Colon (tissue), 2 donors: ENCODE results near the gene CFAP100.

ENCODE experiments used
- FAIRE-seq: peaks from 2 replicates; lab custom pipeline; 2012; peaks lifted over from hg19 to GRCh38; lab: Jason Lieb, UNC
- donor health status: control.
- donor health status: control.

The CFAP100 gene

DNA sequence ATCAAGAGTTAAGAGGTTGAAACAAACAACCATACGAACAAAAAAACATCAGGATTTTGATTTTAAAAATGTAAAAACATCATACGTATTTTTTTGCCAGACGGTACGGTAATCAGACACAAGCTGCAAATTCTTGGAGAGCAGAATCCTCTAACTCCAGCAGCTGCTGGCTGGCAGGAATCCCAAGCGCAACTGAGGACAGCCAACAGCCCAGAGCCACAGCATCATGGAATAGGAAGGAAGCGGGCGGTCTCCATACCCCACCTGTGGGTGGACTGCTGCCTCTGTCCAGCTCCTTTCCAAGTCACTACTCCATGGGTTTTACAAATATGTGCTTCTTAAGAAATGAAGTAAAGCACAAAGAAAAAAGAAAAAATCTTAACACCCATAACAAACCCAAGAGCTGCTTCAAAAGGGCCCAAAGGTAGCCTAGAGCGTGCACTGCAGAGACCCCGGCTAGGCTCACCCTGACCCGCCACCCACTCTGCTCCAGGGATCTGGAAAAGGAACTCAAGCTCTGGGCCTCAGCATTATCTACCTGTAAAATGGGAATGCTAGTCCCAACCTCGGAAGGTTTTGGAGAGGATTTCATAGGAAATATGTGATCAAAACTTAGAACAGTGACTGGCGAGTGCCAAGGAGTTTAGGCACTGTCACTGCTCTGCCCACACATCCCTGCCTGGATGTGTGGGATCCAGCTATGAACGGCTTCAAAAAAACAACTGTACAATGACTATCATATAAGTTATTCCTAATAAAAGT is 47.6 kb downstream of the CFAP100 start:
- FAIRE-seq, result no peak

DNA sequence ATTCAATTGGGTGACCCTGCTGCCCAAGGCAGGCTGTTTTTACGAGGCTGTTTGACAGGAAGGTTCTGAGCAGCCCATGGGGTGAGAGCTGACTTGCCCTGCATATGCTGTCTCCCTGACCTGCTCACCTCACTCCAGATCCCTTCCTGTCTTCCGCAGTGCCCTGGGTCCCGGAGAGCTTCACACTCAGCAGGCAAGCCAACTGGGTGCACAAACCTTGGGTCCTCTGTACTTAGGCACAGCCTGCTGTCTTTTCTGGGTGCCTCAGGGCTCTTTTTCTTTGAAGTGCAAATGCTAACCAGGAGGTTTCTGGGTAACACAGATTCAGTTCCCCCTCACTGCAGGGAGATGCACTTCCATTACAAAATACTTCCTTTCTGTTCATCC is 48.1 kb downstream of the CFAP100 start:
- FAIRE-seq, result no peak

DNA sequence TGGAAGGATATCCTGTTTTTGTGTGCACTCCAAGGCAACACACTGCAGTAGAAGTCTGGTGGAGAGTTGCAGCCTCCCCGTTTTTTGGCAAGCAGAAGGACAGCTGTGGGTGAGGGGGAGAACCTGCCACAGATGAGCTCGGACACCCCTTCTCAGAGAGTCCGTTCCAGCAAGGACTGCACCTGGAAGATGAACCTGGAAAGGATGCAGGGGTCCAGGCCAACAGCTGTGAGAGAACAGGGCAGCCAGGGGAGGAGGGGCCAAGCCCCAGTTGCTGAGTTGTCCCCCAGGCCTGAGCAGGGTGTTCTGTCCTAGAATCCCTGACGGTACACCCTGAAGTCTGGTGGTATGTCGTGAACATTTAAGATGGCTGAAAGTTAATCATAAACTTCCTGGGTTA is 50.8 kb downstream of the CFAP100 start:
- FAIRE-seq, result no peak

DNA sequence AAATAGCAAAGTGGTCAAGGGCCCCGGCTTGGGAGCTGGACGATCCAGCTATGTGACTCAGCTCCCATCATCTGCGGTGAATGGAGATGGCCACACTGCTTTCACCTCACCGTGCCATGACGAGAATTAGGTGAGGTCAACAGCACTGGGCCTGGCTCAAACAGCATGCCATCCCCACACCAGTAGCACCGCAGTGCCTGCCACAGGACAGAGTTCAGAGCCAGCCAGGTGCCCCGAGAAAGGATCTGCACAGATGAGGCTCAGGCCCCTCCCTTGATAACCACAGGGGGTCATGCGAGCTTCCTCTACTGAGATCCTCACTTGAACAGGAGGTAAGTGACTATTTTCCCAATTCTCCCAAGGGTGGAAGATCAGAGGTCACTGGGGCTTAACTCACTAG is 51.6 kb downstream of the CFAP100 start:
- FAIRE-seq, result no peak

DNA sequence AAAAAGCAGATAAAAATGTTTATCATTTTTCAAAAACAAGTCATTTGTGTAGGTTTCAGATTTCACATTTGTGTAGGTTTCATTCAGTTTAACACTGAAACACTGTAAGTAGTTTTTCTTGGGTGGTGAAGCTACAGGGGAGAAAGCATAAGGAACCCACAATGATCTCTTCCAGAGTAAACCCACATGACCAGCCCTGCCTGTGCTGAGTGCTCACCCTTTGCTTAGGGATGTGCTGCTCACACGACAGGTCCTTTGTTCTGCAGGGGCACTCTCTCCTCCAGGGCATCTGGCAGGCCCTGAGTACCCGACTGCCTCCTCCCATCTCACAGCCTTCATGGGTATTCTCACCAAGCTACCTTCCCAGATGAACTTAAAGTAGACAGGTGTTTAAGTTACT is 52.1 kb downstream of the CFAP100 start:
- FAIRE-seq, result no peak

DNA sequence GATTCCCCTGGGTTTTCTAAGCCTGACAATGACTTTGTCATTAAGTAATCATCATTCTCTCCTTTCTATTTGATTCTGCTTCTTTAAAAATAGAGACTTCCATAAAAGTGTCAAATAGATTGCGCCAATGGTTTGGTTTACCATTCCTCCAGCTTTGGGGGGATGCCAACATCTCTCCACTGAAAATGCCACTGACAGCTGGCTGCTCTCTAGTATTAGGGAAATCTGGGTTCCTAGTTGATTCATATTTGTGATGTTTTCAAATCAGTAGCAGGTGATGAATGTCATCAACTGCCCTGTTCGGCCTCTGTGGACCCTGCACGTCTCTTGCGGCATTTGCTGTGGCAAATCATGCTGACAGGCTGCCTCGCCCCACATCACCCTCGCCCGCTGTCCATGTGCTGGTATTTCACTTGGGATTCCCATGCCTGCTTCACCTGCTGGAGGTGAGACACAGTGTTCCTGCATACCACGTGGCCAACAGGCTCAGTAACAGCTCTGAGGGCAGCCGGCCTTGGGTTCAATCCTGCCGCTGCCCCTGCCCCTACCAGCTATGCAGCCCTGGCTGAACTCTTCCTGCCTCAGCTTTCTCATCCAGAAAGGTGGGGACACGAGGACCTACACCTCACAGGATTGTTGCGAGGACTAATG is 52.9 kb downstream of the CFAP100 start:
- FAIRE-seq, result no peak

DNA sequence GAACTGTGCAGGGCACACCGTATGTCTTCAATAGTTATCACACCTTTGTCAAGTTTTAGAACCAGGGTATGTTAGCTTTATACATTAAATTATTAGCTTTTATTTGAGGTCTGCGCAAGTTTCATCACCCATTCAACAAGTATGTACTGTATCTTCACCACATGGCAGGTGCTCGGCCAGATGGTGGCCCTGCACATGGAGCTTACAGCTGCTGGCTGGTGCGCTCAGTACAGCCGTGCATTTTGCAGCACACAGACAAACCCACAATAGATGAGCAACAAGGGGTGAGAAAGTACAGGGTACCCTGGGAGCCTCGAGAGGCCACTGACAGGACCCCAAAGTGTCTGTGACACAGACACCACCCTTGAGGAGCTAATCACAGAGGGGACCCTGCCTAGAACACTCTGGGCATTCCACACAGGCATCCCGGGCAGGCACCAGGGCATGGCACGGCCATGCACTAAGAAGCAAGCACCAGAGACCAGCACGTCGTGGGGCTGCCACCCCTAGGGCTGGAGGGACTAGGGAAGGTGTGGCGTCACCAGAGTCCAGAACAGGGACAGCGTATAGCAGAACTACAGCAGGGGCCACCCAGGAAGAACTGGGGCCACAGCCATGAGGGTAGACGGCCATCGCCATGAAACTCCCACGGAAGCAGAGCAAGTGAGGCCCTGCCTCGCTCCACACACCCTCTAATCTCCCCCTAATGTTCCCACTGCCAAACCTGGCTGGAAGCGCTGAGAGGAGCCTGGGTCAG is 53.6 kb downstream of the CFAP100 start:
- FAIRE-seq, result no peak

DNA sequence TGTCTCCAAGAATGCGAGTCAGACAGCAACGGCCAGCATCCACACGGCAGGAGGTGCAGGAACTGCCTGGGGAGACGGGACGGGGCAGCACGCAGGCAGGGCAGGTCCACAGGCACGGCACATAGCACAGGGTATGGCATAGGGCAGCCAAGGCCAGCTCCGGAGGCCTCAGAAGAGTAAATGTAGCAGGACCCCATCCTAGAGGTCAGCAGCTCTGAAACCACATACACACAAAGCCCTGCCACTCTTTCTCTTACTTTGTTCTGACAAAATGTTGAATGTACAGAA is 54.1 kb downstream of the CFAP100 start:
- FAIRE-seq, result no peak

DNA sequence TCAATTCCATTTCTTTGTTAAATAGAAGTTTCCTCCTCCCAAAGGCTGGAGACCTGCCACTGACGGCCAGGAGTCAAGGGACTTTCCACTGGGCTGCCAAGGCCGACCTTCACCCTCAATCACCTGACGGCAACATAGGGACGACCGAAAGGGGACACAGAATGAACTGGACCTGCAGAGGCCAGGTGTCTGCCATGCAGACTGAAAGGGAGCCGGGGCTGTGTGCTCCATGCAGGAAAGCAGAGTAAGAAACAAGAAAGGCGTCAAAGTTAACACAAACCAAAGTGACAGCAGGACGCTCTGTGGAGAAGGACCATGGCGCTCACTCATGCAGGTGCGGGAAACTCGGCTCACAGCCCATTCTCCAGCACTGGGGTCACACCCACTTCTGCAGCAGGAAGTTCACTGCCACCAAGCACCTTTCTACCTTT is 54.9 kb downstream of the CFAP100 start:
- no peak for FAIRE-seq

DNA sequence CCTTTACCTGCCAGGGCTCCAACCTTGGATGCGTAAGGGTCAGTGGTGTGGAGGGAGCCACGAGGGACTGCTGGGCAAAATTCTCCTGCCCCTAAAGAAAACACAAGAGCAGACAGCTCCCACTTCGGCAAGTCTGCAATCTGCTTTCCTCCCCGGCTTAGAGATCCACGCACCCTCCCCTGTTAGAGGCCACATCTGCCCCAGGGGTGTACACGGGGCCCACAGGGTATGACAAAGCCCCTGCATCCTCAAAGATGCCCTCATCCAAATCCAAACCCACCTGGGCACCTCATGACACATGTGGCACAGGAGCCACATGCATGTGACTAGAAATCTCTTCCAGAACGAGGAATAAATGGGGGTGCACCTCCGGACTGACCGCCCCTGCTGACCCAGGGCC is 55.5 kb downstream of the CFAP100 start:
- no peak for FAIRE-seq

DNA sequence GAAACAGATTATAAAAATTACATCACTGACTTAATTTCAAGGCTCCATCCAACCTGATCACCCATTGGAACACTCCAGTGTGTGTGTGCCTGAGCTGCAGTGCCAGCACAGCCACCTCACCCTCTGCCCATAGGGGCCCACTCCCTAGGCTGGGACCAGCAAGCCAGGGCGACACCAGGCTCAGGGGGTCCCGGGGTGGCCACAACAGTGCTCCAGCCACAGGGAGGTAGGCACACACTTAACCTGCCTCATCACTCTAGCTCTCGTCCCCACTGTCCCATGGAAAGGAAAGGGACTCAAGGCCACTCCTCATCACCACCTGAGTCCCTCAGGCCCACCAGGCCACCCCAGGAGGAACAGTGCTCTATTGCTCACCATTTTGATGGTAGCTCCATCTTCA is 56.0 kb downstream of the CFAP100 start:
- FAIRE-seq, result no peak

DNA sequence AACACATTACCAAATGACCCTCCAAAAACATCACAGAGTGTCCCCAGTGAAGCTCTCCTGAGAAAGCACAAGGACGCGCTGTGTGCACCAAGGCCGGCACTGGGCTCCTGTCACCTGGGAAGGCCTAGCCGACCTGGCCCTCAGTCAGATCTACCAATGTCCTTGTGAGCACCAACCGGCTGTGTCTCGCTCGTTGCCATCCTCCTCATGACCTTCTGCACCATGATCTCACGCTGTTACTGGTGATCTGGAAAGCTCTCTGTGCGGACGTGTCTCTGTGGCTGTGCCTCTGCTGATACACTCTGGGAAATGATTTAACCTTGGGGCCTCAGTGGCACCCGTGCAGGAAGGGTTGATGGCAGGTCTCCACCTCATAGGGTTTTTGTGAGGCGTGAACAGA is 56.8 kb downstream of the CFAP100 start:
- no peak for FAIRE-seq

DNA sequence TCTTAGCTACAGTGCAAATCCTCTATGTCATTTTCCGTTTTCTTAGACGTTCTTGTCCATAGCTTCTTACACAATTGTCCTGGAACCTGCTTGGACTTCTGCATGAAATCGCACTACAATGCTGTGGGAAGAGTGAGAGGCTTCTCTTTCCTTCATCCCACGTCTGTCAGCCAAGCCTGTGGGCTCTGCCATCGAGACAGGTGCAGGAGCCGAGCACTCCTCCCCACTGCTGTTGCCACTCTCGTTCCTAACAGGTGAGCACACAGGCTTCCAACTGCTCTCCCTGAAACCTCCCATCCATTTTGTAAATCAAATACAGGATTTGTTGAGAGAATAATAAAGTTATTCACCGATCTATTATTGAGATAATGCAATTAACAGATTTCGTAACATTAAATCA is 57.5 kb downstream of the CFAP100 start:
- FAIRE-seq, result no peak

DNA sequence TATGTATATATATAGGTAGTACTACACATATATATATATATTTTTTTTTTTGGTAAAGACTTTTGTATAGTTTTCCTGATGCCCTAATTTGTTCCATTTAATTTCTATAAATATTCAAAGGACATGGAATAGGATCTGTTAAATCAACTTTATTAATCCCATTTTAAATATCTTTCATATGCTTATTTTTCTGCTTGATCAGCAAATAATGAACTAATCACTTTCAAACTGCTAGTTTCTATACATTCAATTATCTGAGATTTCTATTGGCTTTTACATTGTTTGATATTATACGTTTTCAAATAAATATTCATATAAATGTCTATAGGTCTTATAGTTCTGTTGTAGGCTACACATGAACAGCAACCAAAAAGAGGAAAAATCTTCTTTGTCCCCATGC is 59.3 kb downstream of the CFAP100 start:
- no peak for FAIRE-seq

DNA sequence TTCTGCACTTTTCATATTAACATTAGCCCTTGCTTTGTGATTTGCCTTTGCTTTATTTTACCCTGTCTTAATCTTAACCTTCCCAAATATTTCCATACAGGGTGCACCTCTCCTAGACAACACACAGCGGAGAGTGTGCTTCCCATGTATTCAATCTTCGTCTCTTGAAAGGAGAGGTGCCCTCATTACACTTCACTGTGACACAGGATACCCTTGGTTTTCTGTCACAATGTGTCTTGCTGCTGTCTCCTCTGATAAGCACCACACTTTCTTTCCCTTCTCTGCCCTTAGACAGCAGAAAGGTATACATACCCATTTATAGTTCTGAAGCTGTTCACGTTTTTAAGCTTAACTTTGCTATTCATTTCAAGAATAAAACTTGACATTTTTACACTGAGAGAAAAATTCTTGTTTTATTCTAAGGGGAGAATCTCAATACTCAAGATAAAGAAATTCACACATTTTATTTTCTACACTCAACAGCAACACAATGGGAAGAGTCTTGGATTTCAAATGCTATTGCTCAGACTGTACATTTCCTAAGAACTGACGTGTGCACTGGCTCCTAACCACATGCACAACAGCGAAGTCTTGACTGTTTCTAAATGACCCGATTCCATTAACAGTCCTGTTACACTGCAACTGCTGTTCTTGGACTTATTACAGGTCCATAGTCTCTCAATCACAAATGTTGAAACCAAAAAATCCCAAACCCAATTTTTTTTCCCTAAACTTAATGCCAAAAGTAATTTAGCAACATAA is 59.9 kb downstream of the CFAP100 start:
- FAIRE-seq, result no peak

DNA sequence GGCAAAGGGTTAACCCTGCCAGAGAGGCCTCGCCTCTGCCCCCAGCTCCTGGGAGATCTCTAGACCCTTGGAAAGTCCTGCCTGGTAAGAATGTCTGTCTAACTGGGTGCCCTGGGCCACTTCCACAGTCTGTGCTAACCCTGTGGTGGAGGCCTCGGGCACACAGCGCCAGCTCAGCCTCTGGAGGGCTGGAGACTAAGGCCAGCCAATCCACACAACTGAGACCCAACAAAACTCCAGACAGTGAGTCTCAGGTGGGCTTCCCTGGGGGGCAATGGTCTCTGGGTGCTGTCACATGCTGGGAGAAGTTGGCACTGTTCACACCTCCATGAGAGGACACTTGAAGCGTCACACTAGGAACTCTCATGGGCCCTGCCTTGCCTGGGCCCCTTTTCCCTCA is 61.5 kb downstream of the CFAP100 start:
- FAIRE-seq, result no peak

DNA sequence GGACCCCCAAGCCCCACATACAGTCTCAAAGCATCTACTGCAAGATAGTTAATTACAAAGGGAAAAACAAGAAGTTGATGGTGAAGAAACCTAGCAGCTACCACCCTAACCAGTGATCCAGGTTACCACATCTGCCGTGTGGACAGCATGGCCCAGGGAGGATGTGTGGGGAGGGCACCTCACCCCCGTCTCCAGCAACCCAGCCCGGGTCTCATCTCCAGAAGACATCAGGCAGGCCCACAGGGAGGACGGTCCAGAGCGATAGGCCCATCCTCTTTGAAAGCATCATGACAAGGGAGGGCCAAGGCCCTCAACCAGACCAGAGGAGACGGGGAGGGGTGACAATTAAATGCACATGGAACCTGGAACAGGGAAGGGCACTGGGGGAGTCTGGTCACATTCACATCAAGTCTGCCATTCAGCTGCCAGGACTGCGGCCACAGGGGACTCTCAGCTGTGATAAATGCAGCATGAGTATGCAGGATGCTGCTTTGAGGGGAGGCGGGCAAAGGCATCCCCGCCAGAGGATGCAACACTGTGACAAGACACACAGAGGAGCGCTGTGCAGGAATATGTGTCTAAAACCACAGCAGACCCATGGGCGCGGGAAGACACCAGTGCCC is 62.2 kb downstream of the CFAP100 start:
- FAIRE-seq, result no peak

DNA sequence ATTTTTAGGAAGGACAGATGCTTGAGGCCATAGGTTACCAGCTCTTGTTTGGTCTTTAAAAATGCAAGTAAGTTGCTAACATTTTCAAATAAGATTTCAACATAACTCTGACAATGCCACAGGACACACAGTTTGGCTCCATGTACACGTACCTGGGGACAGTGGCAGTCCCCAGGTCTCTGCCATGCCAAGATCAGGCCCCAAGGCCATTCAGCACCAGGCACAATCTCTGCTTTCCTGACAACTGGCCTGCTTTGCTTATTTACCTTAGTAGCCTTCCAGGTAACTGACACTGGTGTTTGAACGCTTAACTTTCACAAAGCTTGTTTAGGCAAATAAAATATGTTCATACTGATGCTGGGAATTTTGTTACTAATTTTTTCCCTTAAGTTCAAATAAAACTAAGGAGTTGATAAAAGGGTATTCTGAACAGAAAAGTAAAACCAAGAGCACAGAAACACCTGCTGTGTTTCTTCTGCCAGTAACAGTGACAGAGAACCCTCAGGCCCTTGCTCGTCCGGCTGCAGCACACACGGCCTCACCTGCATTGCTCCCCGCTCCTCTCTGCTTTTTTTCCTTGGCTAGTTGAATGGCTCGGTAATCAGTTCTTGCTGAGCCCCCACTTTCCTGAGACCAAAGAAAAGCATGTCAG is 64.5 kb downstream of the CFAP100 start:
- no peak for FAIRE-seq

DNA sequence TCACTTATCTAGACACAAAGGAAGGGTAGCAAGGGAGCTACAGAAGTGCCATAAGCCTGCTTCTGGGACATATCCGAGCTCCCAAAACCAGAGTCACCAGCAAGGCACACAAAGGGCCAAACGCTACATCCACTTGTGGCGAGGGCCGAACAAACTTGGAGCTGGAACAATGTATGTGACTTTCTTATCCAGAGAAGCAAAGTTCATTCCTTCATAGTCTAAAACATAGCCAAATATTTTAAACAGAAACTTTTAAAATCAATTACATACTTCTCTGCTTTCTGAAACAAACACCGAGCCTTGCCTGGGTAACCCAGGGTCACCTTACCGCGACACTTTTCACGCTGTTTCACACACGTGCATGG is 65.0 kb downstream of the CFAP100 start:
- no peak for FAIRE-seq

DNA sequence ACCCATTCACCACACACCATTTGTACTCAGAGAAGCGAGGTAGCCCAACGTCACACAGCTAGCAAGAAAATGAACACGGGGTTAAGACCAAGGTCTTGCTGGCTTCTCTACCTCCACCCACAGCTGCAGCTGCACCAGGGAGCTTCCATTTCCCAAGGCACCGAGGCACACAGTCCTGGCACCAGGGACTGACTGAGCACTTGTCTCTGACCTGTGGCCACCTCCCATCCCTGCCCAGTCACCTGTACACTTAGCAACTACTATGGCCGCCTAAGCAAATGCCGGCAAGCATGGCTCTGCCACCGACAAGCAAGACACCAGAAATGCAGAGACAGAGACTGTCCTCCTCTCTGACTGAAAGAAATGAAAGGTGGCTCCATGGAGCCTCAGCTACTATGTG is 65.7 kb downstream of the CFAP100 start:
- FAIRE-seq, result no peak

DNA sequence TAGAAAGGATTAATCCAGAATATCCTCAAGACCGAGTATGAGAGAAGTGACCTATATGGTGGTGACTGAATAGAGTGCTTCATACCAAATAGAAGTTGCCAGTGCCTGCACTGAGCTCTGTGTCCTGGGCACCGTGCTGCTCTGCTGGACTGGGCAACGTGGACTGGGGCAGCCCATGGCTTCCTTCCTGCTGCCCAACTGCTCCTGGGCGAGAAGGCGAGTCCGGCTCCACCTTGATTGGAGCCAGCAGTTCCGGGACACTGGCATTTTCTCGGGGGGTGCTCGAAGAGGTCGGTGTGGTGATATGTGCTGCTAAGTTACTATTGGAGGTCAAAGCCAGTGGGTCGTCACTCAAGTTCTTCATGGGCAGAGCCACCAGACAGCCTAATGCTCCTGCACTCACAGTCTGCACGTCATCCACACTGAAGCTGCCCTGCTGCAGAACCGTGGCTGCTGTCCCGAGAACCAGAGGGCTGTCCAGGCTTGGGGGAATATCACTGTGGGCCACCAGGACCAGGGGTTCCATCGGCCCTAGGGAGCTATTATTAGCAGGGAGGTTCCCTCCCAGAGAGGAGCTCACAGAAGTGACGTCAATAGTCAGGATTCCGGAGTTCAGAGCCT is 66.9 kb downstream of the CFAP100 start:
- FAIRE-seq, result no peak
